Transverse colon (tissue), 4 donors: ENCODE results near the gene AP5M1.

Experiments used
- CTCF ChIP-seq, 5 experiments: fragments of 200-600 bp in 3 of 5; fragments of 450-650 bp in 2 of 5; sonication (generic) in 3 of 5; IDR thresholded peaks; 1 replicate in 2 of 5; 2 replicates in 3 of 5; pipeline ENCODE4 v1.5.1; 2016 to 2017; ENCODE audit warnings: antibody characterized with exemption in 5 of 5, inconsistent platforms in 3 of 5, mild to moderate bottlenecking in 2 of 5, moderate library complexity in 1 of 5
- POLR2AphosphoS5 ChIP-seq, 3 donors: sonication (generic); formaldehyde crosslinking; IDR thresholded peaks; one replicate each; pipeline ENCODE4 v1.6.1; 2016; ENCODE audit warnings: antibody characterized with exemption in 3 of 3

DNA sequence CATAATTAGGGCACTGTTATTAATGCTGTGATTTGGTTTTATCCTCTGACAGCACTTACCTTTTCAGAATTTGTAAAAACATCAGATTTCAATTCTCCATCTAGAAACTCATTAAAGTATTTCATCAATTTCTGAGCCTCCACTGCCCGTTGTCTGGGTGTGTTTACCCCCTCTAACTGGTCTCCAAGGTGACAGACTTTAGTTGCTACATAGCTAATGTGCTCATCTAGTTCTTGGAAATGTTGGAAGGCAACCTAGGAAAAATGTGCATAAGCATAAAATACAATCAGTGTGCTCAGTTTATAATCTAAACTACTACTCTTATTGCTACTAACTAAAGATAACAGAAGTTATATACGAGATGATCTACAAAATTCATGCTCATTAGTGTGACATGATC is 24.7 kb upstream of the AP5M1 start:
- TF ChIP-seq POLR2AphosphoS5 (IDR thresholded peaks at IDR 0.05) (no peak), CTCF (IDR thresholded peaks at IDR 0.05) (no peak)
